Measurements from ENCODE around the gene SMCHD1. TPM values are rescaled to one million over a fixed set of nuclear protein-coding genes. Genes with fewer than 3 reads are reported as not detected.
A peak's percentile ranks its signal among the peaks of the same experiment; 100 is the strongest.

Gene SMCHD1
- total RNA-seq, 2 donors from 2014 or later: 61.8 to 72.5 TPM

GRCh38 chr18:2654928-2655177, 673 bp upstream of the SMCHD1 start:
- Mint-ChIP-seq H3K4me3 (peak overlapping the region; percentile 95), H3K36me3 (ENCODE audit: low read depth) (peaks cover 4% of the 10 kb centered on the region), H3K27me3 (ENCODE audit: insufficient read depth) (peaks cover 44% of the 10 kb centered on the region), H3K9me3 (no peaks in the 10 kb centered on the region), H3K27ac (peak overlapping the region; percentile 89), H3K4me1 (peaks cover 24% of the 10 kb centered on the region)
- peak overlapping the region; percentile 81 for H3K4me3 ChIP-seq (ENCODE audit: low read length)
- DNase-seq: no peak
- no peaks in the 10 kb centered on the region for H3K4me1 ChIP-seq (ENCODE audit: control insufficient read depth, insufficient read depth, low read length)
- peak overlapping the region; percentile 80 for H3K9ac ChIP-seq (ENCODE audit: extremely low read depth, low read length, poor library complexity, severe bottlenecking)
- peaks cover 10% of the 10 kb centered on the region for H3K27me3 ChIP-seq (ENCODE audit: control insufficient read depth, insufficient read depth, low read length, poor library complexity, severe bottlenecking)
- 1 to 2% methylated on average over 16 to 22 of the region's 22 CpGs for WGBS, 2 experiments (ENCODE audit: insufficient coverage in 1 of 2, insufficient read length in 1 of 2)
- H3K9me3 ChIP-seq (ENCODE audit: control insufficient read depth, low read length): no peaks in the 10 kb centered on the region
- no peaks in the 10 kb centered on the region for H3K36me3 ChIP-seq (ENCODE audit: control insufficient read depth, insufficient read depth, low read length)
- no peak for TF ChIP-seq CTCF (conservative IDR thresholded peaks at IDR 0.05)
- no peak overlapping the region for H3K27ac ChIP-seq (ENCODE audit: low read depth, low read length)

- H3K27me3 ChIP-seq (ENCODE audit: control insufficient read depth, insufficient read depth, low read length, poor library complexity, severe bottlenecking): peaks cover 10% of the 10 kb centered on the region
- peak overlapping the region; percentile 100 for H3K4me3 ChIP-seq (ENCODE audit: low read length)
- peaks cover 4% of the 10 kb centered on the region for H3K9me3 ChIP-seq (ENCODE audit: control insufficient read depth, low read length)
- Mint-ChIP-seq H3K27ac (peak overlapping the region; percentile 94), H3K4me3 (peak overlapping the region; percentile 95), H3K4me1 (peaks cover 24% of the 10 kb centered on the region), H3K9me3 (peaks cover 2% of the 10 kb centered on the region), H3K36me3 (ENCODE audit: low read depth) (peaks cover 8% of the 10 kb centered on the region), H3K27me3 (ENCODE audit: insufficient read depth) (peaks cover 41% of the 10 kb centered on the region)
- peak; percentile 35 for TF ChIP-seq CTCF (conservative IDR thresholded peaks at IDR 0.05)
- H3K36me3 ChIP-seq (ENCODE audit: control insufficient read depth, insufficient read depth, low read length): peaks cover 4% of the 10 kb centered on the region
- peak overlapping the region; percentile 84 for H3K9ac ChIP-seq (ENCODE audit: extremely low read depth, low read length, poor library complexity, severe bottlenecking)
- DNase-seq: no peak
- H3K27ac ChIP-seq (ENCODE audit: low read depth, low read length): peak overlapping the region; percentile 92
- whole genome bisulfite sequencing, 2 experiments (ENCODE audit: insufficient coverage in 1 of 2, insufficient read length in 1 of 2): 0% methylated on average over 37 of the region's 37 CpGs; no CpG with 5 or more reads in 1 of the 2 experiments
- no peaks in the 10 kb centered on the region for H3K4me1 ChIP-seq (ENCODE audit: control insufficient read depth, insufficient read depth, low read length)
These were observed 369 bp downstream of the SMCHD1 start for GRCh38 chr18:2655954-2656236.

- DNase-seq: peak; percentile 70
- Histone ChIP-seq H3K36me3 (ENCODE audit: control insufficient read depth, insufficient read depth, low read length) (peaks cover 6% of the 10 kb centered on the region), H3K27ac (ENCODE audit: low read depth, low read length) (peak overlapping the region; percentile 92), H3K27me3 (ENCODE audit: control insufficient read depth, insufficient read depth, low read length, poor library complexity, severe bottlenecking) (peaks cover 10% of the 10 kb centered on the region), H3K9ac (ENCODE audit: extremely low read depth, low read length, poor library complexity, severe bottlenecking) (peak overlapping the region; percentile 84), H3K9me3 (ENCODE audit: control insufficient read depth, low read length) (peaks cover 9% of the 10 kb centered on the region), H3K4me1 (ENCODE audit: control insufficient read depth, insufficient read depth, low read length) (no peaks in the 10 kb centered on the region), H3K4me3 (ENCODE audit: low read length) (peak overlapping the region; percentile 100)
- no peak for TF ChIP-seq CTCF (conservative IDR thresholded peaks at IDR 0.05)
- Mint-ChIP-seq H3K27ac (peak overlapping the region; percentile 94), H3K27me3 (ENCODE audit: insufficient read depth) (peaks cover 36% of the 10 kb centered on the region), H3K9me3 (peaks cover 3% of the 10 kb centered on the region), H3K4me1 (peaks cover 24% of the 10 kb centered on the region), H3K4me3 (peak overlapping the region; percentile 95), H3K36me3 (ENCODE audit: low read depth) (peaks cover 10% of the 10 kb centered on the region)
- 0 to 1% methylated on average over 18 to 49 of the region's 49 CpGs for WGBS, 2 experiments (ENCODE audit: insufficient coverage in 1 of 2, insufficient read length in 1 of 2)
These were observed 883 bp downstream of the SMCHD1 start for GRCh38 chr18:2656237-2656980.
